Mesothelial cell of epicardium (in vitro differentiated cells): ENCODE measurements around the gene KCNC1. TPM values are rescaled to one million over a fixed set of nuclear protein-coding genes. Genes with fewer than 3 reads are reported as not detected.

Experiments used
- DNase-seq, 2 experiments: peaks; one replicate each; pipeline ENCODE4 v3.0.0; 2021; ENCODE audit warnings: low spot score in 2 of 2; ENCODE audit not compliant: unreplicated experiment in 2 of 2
- H3K27ac Mint-ChIP-seq: 2 replicates; pipeline ENCODE4 v1.8.0; 2021; ENCODE audit warnings: mixed read lengths
- H3K27me3 Mint-ChIP-seq: 2 replicates; pipeline ENCODE4 v1.8.0; 2021; ENCODE audit warnings: low read depth, mixed read lengths
- H3K36me3 Mint-ChIP-seq: 2 replicates; pipeline ENCODE4 v1.8.0; 2021; ENCODE audit warnings: mixed read lengths
- H3K4me1 Mint-ChIP-seq: 2 replicates; pipeline ENCODE4 v1.8.0; 2021; ENCODE audit warnings: mixed read lengths
- H3K4me3 Mint-ChIP-seq: 2 replicates; pipeline ENCODE4 v1.8.0; 2021; ENCODE audit warnings: mild to moderate bottlenecking, moderate library complexity, mixed read lengths
- H3K9me3 Mint-ChIP-seq: 2 replicates; pipeline ENCODE4 v1.8.0; 2021; ENCODE audit warnings: mixed read lengths
- total RNA-seq: library from RNA; stranded (reverse); gene quantifications from 3 replicates; pipeline ENCODE4 v1.2.1, GENCODE V29; 2021
- TF ChIP-seq, protein P1 (sequence below): fragments of 200-600 bp; sonication (generic); IDR thresholded peaks from one replicate; pipeline ENCODE4 v1.5.0; 2021; ENCODE audit warnings: antibody characterized with exemption; ENCODE audit not compliant: unreplicated experiment

Gene KCNC1
- total RNA-seq, 1 donor from 2014 or later: 0.20 TPM

DNA sequence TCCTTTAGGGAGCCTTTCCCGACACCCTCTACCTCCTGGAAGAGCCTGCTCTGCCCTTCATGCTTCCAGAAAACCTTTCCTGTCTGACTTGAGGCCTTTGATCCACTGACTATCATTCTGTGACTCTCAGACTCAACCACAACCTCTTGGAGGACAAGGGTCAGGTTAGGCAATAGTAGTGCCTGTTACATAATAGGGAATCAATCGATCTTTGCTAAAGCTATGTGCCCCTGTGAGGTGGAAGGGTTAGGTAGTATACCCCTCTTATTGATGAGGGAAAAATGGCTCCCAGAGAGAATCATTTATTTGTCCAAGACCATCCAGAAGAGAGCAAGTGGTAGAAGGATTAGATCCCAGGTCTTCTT, 16.2 kb downstream of the KCNC1 start:
- no peaks in the 10 kb centered on the region for H3K9me3 Mint-ChIP-seq
- no peak overlapping the region for H3K4me3 Mint-ChIP-seq
- TF ChIP-seq, protein P1, sequence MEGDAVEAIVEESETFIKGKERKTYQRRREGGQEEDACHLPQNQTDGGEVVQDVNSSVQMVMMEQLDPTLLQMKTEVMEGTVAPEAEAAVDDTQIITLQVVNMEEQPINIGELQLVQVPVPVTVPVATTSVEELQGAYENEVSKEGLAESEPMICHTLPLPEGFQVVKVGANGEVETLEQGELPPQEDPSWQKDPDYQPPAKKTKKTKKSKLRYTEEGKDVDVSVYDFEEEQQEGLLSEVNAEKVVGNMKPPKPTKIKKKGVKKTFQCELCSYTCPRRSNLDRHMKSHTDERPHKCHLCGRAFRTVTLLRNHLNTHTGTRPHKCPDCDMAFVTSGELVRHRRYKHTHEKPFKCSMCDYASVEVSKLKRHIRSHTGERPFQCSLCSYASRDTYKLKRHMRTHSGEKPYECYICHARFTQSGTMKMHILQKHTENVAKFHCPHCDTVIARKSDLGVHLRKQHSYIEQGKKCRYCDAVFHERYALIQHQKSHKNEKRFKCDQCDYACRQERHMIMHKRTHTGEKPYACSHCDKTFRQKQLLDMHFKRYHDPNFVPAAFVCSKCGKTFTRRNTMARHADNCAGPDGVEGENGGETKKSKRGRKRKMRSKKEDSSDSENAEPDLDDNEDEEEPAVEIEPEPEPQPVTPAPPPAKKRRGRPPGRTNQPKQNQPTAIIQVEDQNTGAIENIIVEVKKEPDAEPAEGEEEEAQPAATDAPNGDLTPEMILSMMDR: no peak

DNA sequence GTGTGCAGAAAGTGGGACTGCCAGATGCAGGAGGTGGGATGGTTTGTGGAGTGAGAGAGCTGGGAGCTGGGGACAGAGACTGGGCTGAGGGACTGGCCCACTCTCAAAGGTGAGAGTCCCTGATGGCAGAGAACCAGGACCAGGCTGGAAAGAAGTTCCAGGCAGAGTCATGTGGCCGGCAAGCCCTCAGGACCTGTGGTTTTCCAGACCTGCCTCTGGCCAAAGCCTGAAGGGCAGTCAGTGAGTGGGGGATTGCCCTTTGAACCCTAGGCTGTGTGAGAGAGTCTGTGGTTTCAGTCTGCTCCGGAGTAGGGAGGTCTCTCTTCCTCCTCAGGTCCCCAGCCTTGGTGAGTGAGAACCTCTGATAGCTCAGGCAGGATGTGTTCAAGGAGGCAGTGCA, 17.0 kb downstream of the KCNC1 start:
- H3K9me3 Mint-ChIP-seq: no peaks in the 10 kb centered on the region
- peaks cover 64% of the 10 kb centered on the region for H3K27me3 Mint-ChIP-seq
- H3K36me3 Mint-ChIP-seq: no peaks in the 10 kb centered on the region
- H3K4me1 Mint-ChIP-seq: no peaks in the 10 kb centered on the region
- DNase-seq: no peak
- TF ChIP-seq, protein P1: no peak
- no peak overlapping the region for H3K4me3 Mint-ChIP-seq
- H3K27ac Mint-ChIP-seq: no peak overlapping the region

More for the DNA sequence above, 16.2 kb downstream of the KCNC1 start:
- DNase-seq: no peak
- Mint-ChIP-seq H3K27ac (no peak overlapping the region), H3K27me3 (peaks cover 65% of the 10 kb centered on the region), H3K36me3 (no peaks in the 10 kb centered on the region), H3K4me1 (no peaks in the 10 kb centered on the region)

DNA sequence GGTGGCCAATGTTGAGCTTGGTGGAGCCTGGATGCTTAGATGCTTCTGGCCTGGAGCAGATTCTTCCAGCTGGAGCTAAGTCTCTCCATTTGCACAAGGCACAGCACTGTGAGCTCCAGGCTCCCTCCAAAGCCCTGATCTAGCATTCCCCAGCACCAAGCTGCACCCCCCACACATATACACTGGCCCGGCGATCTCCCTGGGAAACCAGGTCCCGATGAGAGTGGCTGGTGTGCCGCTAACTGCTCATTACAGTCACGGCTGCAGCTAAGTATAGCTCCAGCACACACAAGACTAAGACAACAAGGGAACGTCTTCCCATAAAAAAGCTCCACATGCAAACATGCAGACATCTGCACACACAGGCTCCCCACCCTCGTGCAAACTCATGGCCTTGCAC, 17.6 kb downstream of the KCNC1 start:
- Mint-ChIP-seq H3K27me3 (peaks cover 65% of the 10 kb centered on the region), H3K4me3 (no peak overlapping the region), H3K4me1 (no peaks in the 10 kb centered on the region), H3K36me3 (no peaks in the 10 kb centered on the region), H3K9me3 (no peaks in the 10 kb centered on the region), H3K27ac (no peak overlapping the region)
- TF ChIP-seq, protein P1: no peak
- no peak for DNase-seq

DNA sequence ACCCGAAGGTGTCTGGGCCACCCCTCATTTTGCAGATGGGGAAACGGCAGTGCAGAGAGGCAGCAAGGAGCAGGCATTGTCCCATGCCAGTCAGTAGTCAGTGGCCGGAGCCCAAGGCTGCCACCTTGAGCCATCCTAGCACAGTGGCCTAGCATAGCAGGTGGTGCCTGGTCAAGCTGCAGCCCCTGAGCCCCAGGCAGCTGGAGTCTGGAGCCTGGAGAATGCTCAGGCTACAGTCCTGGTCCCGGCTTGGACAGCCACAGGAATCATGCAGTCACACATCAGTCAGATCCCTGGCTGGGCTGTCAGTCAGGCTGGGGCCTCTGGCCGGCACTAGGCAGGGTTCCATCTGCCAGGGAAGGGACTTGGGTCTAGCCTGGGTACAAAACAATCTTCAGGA, 18.6 kb downstream of the KCNC1 start:
- Mint-ChIP-seq H3K27me3 (peaks cover 67% of the 10 kb centered on the region), H3K4me1 (no peaks in the 10 kb centered on the region), H3K27ac (no peak overlapping the region), H3K36me3 (no peaks in the 10 kb centered on the region), H3K4me3 (no peak overlapping the region), H3K9me3 (peaks cover 1% of the 10 kb centered on the region)
- no peak for DNase-seq
- TF ChIP-seq, protein P1: no peak

DNA sequence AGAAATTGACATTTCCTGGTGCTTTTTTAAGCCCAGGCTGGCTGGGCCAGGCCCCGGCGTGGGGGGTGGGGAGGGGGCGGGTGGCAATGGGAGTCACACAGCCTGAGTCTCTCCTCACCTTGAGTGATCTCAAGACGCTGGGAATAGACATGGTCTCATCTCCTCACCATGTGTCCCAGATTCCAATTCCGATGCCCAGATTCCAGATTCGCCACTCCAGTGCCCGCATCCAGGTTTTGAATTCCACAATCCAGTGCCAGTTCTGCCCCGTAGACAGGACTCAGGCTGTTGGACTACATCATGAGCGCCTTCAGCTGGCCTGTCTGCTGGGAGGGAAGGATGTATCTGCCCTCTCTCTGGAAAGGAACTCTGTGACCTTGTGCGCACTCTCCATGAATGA, 19.1 kb downstream of the KCNC1 start:
- no peaks in the 10 kb centered on the region for H3K36me3 Mint-ChIP-seq
- H3K27ac Mint-ChIP-seq: no peak overlapping the region
- peaks cover 71% of the 10 kb centered on the region for H3K27me3 Mint-ChIP-seq
- H3K9me3 Mint-ChIP-seq: peaks cover 6% of the 10 kb centered on the region
- H3K4me1 Mint-ChIP-seq: no peaks in the 10 kb centered on the region
- TF ChIP-seq, protein P1: no peak
- no peak for DNase-seq
- H3K4me3 Mint-ChIP-seq: no peak overlapping the region

DNA sequence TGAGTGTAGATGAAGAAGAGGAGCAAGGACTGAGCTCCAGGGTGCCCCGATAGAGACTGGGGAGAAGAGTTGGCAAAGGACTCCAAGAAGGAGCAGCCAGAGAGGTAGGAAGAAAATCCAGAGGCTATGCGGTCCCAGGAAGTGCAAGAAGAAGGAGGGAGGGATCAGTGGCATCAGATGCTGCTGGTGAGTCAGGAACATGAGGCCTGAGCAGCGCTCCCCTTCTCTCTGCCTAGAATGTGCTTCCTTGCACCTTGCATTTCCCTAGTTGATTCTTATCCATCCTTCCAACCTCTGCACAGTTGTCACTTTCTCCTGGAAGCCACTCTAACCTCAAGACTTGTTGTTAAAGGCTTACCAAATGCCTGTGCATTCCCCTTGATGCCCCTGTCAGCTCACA, 21.3 kb downstream of the KCNC1 start:
- H3K27me3 Mint-ChIP-seq: peaks cover 76% of the 10 kb centered on the region

More for the DNA sequence above, 21.3 kb downstream of the KCNC1 start:
- peaks cover 13% of the 10 kb centered on the region for H3K9me3 Mint-ChIP-seq
- TF ChIP-seq, protein P1: no peak
- DNase-seq: no peak
- H3K4me3 Mint-ChIP-seq: no peak overlapping the region
- H3K27ac Mint-ChIP-seq: no peak overlapping the region
- H3K4me1 Mint-ChIP-seq: no peaks in the 10 kb centered on the region
- no peaks in the 10 kb centered on the region for H3K36me3 Mint-ChIP-seq
